Keratinocyte (primary cell): ENCODE results near the gene GOLGA2.

ENCODE experiments used
- EZH2 ChIP-seq: IDR thresholded peaks from one replicate; pipeline ENCODE4 v1.6.1; 2012; ENCODE audit warnings: inconsistent platforms, mild to moderate bottlenecking, low read length, moderate library complexity
- TF ChIP-seq, protein P1 (sequence below), 3 experiments: IDR thresholded peaks in 1 of 3; conservative IDR thresholded peaks in 1 of 3; optimal IDR thresholded peaks in 1 of 3; 2 replicates in 2 of 3; 3 replicates in 1 of 3; pipeline versions ENCODE3 to v1.5.1; 2011; ENCODE audit warnings: low read length in 3 of 3, mild to moderate bottlenecking in 3 of 3, moderate library complexity in 2 of 3, control low read depth in 1 of 3, inconsistent platforms in 1 of 3; ENCODE audit not compliant: insufficient read depth in 2 of 3; ENCODE audit errors: extremely low read depth in 1 of 3

DNA sequence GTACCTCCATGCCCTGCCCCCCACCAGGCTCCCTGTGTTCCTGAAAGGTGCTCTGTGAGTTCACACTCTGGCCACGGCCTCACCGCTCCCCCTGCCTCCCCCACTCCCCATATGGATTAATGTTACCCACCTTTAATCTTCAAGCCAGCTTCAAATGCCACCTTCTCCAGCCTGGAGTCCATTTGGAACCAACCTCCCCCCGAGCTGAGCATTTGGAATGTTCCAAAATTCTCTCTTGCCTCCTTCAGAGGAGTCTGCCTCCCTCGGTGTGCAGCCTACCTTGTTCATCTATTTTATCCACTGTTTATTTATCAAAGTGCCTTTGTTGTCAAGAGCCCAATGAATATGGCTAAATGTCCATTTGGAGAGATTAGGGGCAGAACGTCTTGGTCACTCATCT is 4.3 kb downstream of the GOLGA2 start:
- TF ChIP-seq, protein P1, sequence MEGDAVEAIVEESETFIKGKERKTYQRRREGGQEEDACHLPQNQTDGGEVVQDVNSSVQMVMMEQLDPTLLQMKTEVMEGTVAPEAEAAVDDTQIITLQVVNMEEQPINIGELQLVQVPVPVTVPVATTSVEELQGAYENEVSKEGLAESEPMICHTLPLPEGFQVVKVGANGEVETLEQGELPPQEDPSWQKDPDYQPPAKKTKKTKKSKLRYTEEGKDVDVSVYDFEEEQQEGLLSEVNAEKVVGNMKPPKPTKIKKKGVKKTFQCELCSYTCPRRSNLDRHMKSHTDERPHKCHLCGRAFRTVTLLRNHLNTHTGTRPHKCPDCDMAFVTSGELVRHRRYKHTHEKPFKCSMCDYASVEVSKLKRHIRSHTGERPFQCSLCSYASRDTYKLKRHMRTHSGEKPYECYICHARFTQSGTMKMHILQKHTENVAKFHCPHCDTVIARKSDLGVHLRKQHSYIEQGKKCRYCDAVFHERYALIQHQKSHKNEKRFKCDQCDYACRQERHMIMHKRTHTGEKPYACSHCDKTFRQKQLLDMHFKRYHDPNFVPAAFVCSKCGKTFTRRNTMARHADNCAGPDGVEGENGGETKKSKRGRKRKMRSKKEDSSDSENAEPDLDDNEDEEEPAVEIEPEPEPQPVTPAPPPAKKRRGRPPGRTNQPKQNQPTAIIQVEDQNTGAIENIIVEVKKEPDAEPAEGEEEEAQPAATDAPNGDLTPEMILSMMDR (optimal IDR thresholded peaks at IDR 0.05 in 1 of 3, IDR thresholded peaks at IDR 0.05 in 1 of 3, conservative IDR thresholded peaks at IDR 0.05 in 1 of 3; ENCODE audit: extremely low read depth in 1 of 3, insufficient read depth in 2 of 3, low read length in 3 of 3): no peak
- no peak for TF ChIP-seq EZH2
